Glutamatergic neuron (in vitro differentiated cells): ENCODE measurements around the gene BMP7. TPM values are rescaled to one million over a fixed set of nuclear protein-coding genes. Genes with fewer than 3 reads are reported as not detected.
"Not testable (repeated sequence)": the region's sequence is repeated elsewhere in the genome, so short reads cannot be mapped to it uniquely, and the experiment has no call there.

Experiments used
- DNase-seq: peaks from one replicate; pipeline ENCODE4 v3.0.0; 2022
- H3K27ac Mint-ChIP-seq: one replicate; pipeline ENCODE4 v1.8.0; 2020; ENCODE audit warnings: mild to moderate bottlenecking, mixed read lengths, inconsistent platforms; ENCODE audit not compliant: unreplicated experiment
- H3K27me3 Mint-ChIP-seq: one replicate; pipeline ENCODE4 v1.8.0; 2020; ENCODE audit warnings: mild to moderate bottlenecking, moderate library complexity, mixed read lengths, inconsistent platforms; ENCODE audit not compliant: unreplicated experiment
- H3K36me3 Mint-ChIP-seq: one replicate; pipeline ENCODE4 v1.8.0; 2020; ENCODE audit warnings: mild to moderate bottlenecking, mixed read lengths, inconsistent platforms; ENCODE audit not compliant: unreplicated experiment
- H3K4me1 Mint-ChIP-seq: one replicate; pipeline ENCODE4 v1.8.0; 2020; ENCODE audit warnings: mild to moderate bottlenecking, low read depth, mixed read lengths, inconsistent platforms; ENCODE audit not compliant: unreplicated experiment
- H3K4me3 Mint-ChIP-seq: one replicate; pipeline ENCODE4 v1.8.0; 2020; ENCODE audit warnings: mild to moderate bottlenecking, mixed read lengths, inconsistent platforms; ENCODE audit not compliant: unreplicated experiment
- H3K9me3 Mint-ChIP-seq: one replicate; pipeline ENCODE4 v1.8.0; 2020; ENCODE audit warnings: mild to moderate bottlenecking, moderate library complexity, mixed read lengths, inconsistent platforms; ENCODE audit not compliant: unreplicated experiment
- CTCF ChIP-seq: fragments of 200-600 bp; sonication (generic); IDR thresholded peaks from one replicate; pipeline ENCODE4 v1.5.0; 2021; ENCODE audit not compliant: partially characterized antibody, unreplicated experiment
- total RNA-seq: library from RNA; stranded (reverse); fragmentation: NEBNext Ultra II Directional; extraction: Animal tissue kit (Norgen Biotek cat#: 25700); gene quantifications from one replicate; pipeline ENCODE4 v1.2.1, GENCODE V29; 2021; ENCODE audit not compliant: unreplicated experiment

The BMP7 gene
- total RNA-seq, 1 donor from 2014 or later, result 8.7 TPM

GRCh38 chr20:57194154-57194553 is 72.3 kb downstream of the BMP7 start:
- no peak for TF ChIP-seq CTCF
- Mint-ChIP-seq H3K27me3 (no peaks in the 10 kb centered on the region), H3K9me3 (no peaks in the 10 kb centered on the region)

GRCh38 chr20:57193094-57193493 is 73.3 kb downstream of the BMP7 start:
- no peaks in the 10 kb centered on the region for H3K36me3 Mint-ChIP-seq
- H3K27me3 Mint-ChIP-seq, result no peaks in the 10 kb centered on the region
- H3K4me1 Mint-ChIP-seq, result peaks cover under 1% of the 10 kb centered on the region
- TF ChIP-seq CTCF, result no peak
- H3K9me3 Mint-ChIP-seq, result no peaks in the 10 kb centered on the region
- no peak overlapping the region for H3K4me3 Mint-ChIP-seq
- DNase-seq, result no peak
- no peak overlapping the region for H3K27ac Mint-ChIP-seq

More at GRCh38 chr20:57194154-57194553, 72.3 kb downstream of the BMP7 start:
- Mint-ChIP-seq H3K27ac (no peak overlapping the region), H3K4me1 (peaks cover 4% of the 10 kb centered on the region), H3K4me3 (no peak overlapping the region), H3K36me3 (no peaks in the 10 kb centered on the region)
- no peak for DNase-seq

GRCh38 chr20:57192311-57192710 is 74.1 kb downstream of the BMP7 start:
- no peaks in the 10 kb centered on the region for H3K9me3 Mint-ChIP-seq
- no peak for TF ChIP-seq CTCF
- DNase-seq, result no peak
- H3K36me3 Mint-ChIP-seq, result no peaks in the 10 kb centered on the region
- no peaks in the 10 kb centered on the region for H3K27me3 Mint-ChIP-seq
- no peak overlapping the region for H3K27ac Mint-ChIP-seq
- no peak overlapping the region for H3K4me3 Mint-ChIP-seq
- H3K4me1 Mint-ChIP-seq, result no peaks in the 10 kb centered on the region

GRCh38 chr20:57191265-57191638 is 75.2 kb downstream of the BMP7 start:
- not testable (repeated sequence) for H3K4me1 Mint-ChIP-seq, H3K36me3 Mint-ChIP-seq, H3K9me3 Mint-ChIP-seq, DNase-seq, H3K4me3 Mint-ChIP-seq, H3K27ac Mint-ChIP-seq, H3K27me3 Mint-ChIP-seq

- no peak overlapping the region for H3K27ac Mint-ChIP-seq
- H3K36me3 Mint-ChIP-seq, result no peaks in the 10 kb centered on the region
- no peak overlapping the region for H3K4me3 Mint-ChIP-seq
- DNase-seq, result no peak
- no peaks in the 10 kb centered on the region for H3K4me1 Mint-ChIP-seq
- H3K27me3 Mint-ChIP-seq, result no peaks in the 10 kb centered on the region
- H3K9me3 Mint-ChIP-seq, result no peaks in the 10 kb centered on the region
- no peak for TF ChIP-seq CTCF
Measured at GRCh38 chr20:57190536-57191264, 75.7 kb downstream of the BMP7 start.
